Right atrium auricular region (tissue), 2 donors: ENCODE data around the gene NIPBL. TPM values are rescaled to one million over a fixed set of nuclear protein-coding genes. Genes with fewer than 3 reads are reported as not detected.

ENCODE experiments used
- DNase-seq: peaks from one replicate; pipeline ENCODE4 v3.0.0-alpha.2; 2019; ENCODE audit warnings: low spot score
- H3K27ac ChIP-seq, 2 donors: fragments of 200-600 bp; sonication (generic); 1 replicate in 1 of 2; 2 replicates in 1 of 2; pipeline ENCODE4 v1.5.1; 2016 to 2019
- H3K27me3 ChIP-seq, 2 donors: fragments of 200-600 bp; sonication (generic); one replicate each; pipeline versions ENCODE4 v1.5.1 to v1.6.0; 2017 to 2019
- H3K36me3 ChIP-seq: fragments of 200-600 bp; sonication (generic); one replicate; pipeline ENCODE4 v1.5.1; 2016
- H3K4me1 ChIP-seq, 2 donors: fragments of 200-600 bp; sonication (generic); one replicate each; pipeline versions ENCODE4 v1.5.1 to v1.6.0; 2017 to 2019
- H3K4me3 ChIP-seq, 2 donors: fragments of 200-600 bp; sonication (generic); 1 replicate in 1 of 2; 2 replicates in 1 of 2; pipeline ENCODE4 v1.5.1; 2017 to 2019; ENCODE audit warnings: mild to moderate bottlenecking in 1 of 2, moderate library complexity in 1 of 2
- H3K9me3 ChIP-seq, 2 donors: fragments of 200-600 bp; sonication (generic); one replicate each; pipeline ENCODE4 v1.5.1; 2019
- total RNA-seq, 2 donors: library from RNA; depleted of rRNA; stranded (reverse); fragments of >200 nt; gene quantifications; one replicate each; pipeline ENCODE4 v1.1.0, GENCODE V29; 2016
- TF ChIP-seq, protein P1 (sequence below), 2 donors: fragments of 200-600 bp; sonication (generic); IDR thresholded peaks; one replicate each; pipeline ENCODE4 v1.5.1; 2019; ENCODE audit warnings: antibody characterized with exemption in 2 of 2

The NIPBL gene
- total RNA-seq, 2 donors from 2014 or later, result 32.3 to 43.1 TPM

DNA sequence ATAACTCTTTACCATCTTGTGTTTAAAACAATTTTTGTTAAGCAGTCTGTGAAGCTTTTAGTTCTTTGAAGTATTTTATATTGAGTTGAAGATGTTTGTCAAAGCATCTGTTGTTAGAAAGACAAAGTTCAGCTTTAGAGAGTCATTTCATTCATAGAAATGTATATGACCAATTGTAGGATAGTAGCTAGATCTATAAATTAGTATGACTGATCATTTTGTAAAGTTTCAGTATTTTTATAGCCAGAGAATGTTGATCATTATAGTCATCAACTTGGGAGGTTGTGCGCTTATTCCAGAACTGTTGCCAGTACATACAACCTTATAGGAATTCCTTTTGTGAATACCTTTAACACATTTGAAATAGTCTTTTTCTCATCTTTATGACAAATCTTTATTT, 5.2 kb downstream of the NIPBL start:
- H3K36me3 ChIP-seq, result peaks cover 4% of the 10 kb centered on the region
- H3K4me1 ChIP-seq, result peaks cover 0 to 50% of the 10 kb centered on the region in 2 donors
- TF ChIP-seq, protein P1, sequence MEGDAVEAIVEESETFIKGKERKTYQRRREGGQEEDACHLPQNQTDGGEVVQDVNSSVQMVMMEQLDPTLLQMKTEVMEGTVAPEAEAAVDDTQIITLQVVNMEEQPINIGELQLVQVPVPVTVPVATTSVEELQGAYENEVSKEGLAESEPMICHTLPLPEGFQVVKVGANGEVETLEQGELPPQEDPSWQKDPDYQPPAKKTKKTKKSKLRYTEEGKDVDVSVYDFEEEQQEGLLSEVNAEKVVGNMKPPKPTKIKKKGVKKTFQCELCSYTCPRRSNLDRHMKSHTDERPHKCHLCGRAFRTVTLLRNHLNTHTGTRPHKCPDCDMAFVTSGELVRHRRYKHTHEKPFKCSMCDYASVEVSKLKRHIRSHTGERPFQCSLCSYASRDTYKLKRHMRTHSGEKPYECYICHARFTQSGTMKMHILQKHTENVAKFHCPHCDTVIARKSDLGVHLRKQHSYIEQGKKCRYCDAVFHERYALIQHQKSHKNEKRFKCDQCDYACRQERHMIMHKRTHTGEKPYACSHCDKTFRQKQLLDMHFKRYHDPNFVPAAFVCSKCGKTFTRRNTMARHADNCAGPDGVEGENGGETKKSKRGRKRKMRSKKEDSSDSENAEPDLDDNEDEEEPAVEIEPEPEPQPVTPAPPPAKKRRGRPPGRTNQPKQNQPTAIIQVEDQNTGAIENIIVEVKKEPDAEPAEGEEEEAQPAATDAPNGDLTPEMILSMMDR (IDR thresholded peaks at IDR 0.05), result no peak
- H3K27me3 ChIP-seq, result no peaks in the 10 kb centered on the region
- no peak overlapping the region for H3K4me3 ChIP-seq
- DNase-seq, result no peak
- no peak overlapping the region for H3K27ac ChIP-seq
- no peaks in the 10 kb centered on the region for H3K9me3 ChIP-seq

DNA sequence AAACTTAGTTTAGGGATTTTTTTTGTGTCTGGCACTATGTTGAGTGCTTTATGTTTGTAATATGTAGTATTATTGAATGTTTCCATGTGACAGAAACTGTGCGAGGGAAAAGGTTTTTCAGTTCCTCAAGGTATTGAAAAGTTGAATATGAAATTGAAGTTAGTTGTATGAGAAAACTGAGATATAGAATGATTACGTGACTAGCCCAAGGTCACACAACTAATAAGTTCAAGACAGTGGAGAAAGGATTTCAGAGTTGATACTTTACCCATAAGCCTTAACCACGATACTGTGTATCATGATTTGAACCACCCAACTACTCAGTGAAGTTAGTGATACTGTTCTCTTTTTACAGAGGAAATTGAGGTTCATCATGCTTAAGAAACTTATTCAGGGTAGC, 5.7 kb downstream of the NIPBL start:
- TF ChIP-seq, protein P1 (IDR thresholded peaks at IDR 0.05), result no peak
- no peak overlapping the region for H3K4me3 ChIP-seq
- peaks cover 0 to 50% of the 10 kb centered on the region in 2 donors for H3K4me1 ChIP-seq
- H3K9me3 ChIP-seq, result no peaks in the 10 kb centered on the region
- H3K27ac ChIP-seq, result no peak overlapping the region
- peaks cover 4% of the 10 kb centered on the region for H3K36me3 ChIP-seq
- H3K27me3 ChIP-seq, result no peaks in the 10 kb centered on the region
- DNase-seq, result no peak

DNA sequence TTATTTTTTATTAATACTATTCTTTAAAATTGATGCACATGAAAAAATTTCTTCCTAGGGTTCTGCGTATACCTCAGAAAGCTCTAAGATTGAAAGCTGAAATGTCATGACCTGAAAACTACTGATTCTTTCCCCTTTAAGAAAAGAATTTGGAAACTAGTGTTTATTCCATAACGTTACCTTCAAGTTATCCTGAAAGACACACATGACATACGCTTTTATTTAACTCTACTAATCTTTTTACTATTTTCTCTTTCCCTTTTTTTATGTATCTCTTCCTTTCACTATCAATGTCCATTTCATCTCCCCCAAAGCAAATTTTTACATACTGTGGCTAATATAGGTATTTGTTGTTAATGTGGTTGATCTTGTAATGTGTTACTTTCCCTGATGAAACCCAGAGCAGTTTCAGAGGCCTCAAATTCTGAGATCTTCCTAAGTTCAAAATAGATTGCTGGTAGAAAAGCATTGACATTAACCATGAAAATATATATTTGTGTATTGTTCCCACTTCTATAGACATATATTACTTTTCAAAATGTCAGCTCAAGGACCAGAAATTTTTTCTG, 7.4 kb downstream of the NIPBL start:
- Histone ChIP-seq H3K4me1 (peaks cover 0 to 43% of the 10 kb centered on the region in 2 donors), H3K27me3 (no peaks in the 10 kb centered on the region), H3K27ac (no peak overlapping the region), H3K36me3 (peaks cover 4% of the 10 kb centered on the region), H3K9me3 (no peaks in the 10 kb centered on the region), H3K4me3 (no peak overlapping the region)
- DNase-seq, result no peak
- TF ChIP-seq, protein P1 (IDR thresholded peaks at IDR 0.05), result no peak

DNA sequence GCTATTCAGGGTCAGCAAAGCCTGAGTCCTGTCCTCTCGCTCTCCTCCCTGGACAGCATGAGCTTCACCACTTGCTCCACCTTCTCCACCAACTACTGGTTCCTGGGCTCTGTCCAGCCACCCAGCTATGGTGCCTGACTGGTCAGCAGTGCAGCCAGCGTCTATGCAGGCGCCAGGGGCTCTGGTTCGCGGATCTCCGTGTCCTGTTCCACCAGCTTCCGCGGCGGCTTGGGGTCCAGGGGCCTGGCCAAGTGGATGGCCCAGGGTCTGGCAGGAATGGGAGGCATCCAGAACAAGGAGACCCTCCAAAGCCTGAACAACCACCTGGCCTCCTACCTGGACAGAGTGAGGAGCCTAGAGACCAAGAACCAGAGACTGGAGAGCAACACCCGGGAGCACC, 8.6 kb downstream of the NIPBL start:
- Histone ChIP-seq H3K4me1 (peaks cover 0 to 42% of the 10 kb centered on the region in 2 donors), H3K27me3 (no peaks in the 10 kb centered on the region), H3K4me3 (no peak overlapping the region), H3K9me3 (no peaks in the 10 kb centered on the region), H3K27ac (no peak overlapping the region), H3K36me3 (peaks cover 4% of the 10 kb centered on the region)
- TF ChIP-seq, protein P1 (IDR thresholded peaks at IDR 0.05), result no peak
- no peak for DNase-seq

DNA sequence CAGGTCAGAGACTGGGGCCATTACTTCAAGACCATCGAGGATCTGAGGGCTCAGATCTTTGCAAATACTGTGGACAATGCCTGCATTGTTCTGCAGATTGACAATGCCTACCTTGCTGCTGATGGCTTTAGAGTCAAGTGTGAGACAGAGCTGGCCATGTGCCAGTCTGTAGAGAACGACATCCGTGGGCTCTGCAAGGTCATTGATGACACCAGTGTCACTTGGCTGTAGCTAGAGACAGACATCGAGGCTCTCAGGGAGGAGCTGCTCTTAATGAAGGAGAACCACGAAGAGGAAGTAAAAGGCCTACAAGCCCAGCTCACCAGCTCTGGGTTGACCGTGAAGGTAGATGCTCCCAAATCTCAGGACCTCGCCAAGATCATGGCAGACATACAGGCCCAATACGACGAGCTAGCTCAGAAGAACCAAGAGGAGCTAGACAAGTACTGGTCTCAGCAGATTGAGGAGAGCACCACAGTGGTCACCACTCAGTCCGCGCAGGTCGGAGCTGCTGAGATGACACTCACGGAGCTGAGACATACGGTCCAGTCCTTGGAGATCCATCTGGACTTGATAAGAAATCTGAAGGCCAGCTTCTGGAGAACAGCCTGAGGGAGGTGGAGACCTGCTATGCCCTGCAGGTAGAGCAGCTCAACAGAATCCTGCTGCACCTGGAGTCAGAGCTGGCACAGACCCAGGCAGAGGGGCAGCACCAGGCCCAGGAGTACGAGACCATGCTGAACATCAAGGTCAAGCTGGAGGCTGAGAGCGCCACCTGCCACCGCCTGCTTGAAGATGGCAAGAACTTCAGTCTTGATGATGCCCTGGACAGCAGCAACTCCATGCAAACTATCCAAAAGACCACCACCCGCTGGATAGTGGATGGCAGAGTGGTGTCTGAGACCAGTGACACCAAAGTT, 9.3 kb downstream of the NIPBL start:
- H3K9me3 ChIP-seq, result no peaks in the 10 kb centered on the region
- H3K4me3 ChIP-seq, result no peak overlapping the region
- H3K36me3 ChIP-seq, result peaks cover 4% of the 10 kb centered on the region
- DNase-seq, result no peak
- TF ChIP-seq, protein P1 (IDR thresholded peaks at IDR 0.05), result no peak
- H3K4me1 ChIP-seq, result peaks cover 0 to 35% of the 10 kb centered on the region in 2 donors
- H3K27me3 ChIP-seq, result no peaks in the 10 kb centered on the region
- no peak overlapping the region for H3K27ac ChIP-seq
